ENCODE results near the gene CKAP2. TPM values are rescaled to one million over a fixed set of nuclear protein-coding genes. Genes with fewer than 3 reads are reported as not detected.
A peak's percentile ranks its signal among the peaks of the same experiment; 100 is the strongest.
"Not testable (repeated sequence)": the region's sequence is repeated elsewhere in the genome, so short reads cannot be mapped to it uniquely, and the experiment has no call there.

CKAP2 gene
- total and polyA plus RNA-seq, 2 of the 8 experiments (the other 6 are each of a cell fraction or from before 2014, with no cell fraction given) = 8.3 to 70.7 TPM

DNA sequence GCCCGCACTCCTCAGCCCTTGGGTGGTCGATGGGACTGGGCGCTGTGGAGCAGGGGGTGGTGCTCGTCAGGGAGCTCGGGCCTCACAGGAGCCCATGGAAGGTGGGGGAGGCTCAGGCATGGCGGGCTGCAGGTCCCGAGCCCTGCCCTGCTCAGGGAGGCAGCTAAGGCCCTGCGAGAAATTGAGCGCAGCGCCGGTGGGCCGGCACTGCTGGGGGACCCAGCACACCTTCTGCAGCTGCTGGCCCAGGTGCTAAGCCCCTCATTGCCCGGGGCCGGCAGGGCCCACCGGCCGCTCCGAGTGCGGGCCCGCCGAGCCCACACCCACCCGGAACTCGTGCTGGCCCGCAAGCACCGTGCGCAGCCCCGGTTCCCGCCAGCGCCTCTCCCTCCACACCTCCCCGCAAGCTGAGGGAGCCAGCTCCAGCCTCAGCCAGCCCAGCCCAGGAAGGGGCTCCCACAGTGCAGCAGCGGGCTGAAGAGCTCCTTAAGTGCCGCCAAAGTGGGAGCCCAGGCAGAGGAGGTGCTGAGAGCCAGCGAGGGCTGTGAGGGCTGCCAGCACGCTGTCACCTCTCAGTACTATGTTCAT lies 47.1 kb upstream of the CKAP2 start:
- not testable (repeated sequence) for H4K8ac ChIP-seq (ENCODE audit: extremely low read depth, insufficient read depth, low read length); H3K27ac ChIP-seq (ENCODE audit: low read depth, low read length); H2BK120ac ChIP-seq (replicated peaks; ENCODE audit: low read depth, low read length); H3K23ac ChIP-seq (ENCODE audit: insufficient read length); H4K20me1 ChIP-seq (replicated peaks in 1 of 2; ENCODE audit: control insufficient read depth in 1 of 2, insufficient read depth in 2 of 2, low read length in 2 of 2); H3K79me1 ChIP-seq (ENCODE audit: low read depth, low read length); H3K4me1 ChIP-seq (replicated peaks in 1 of 4; ENCODE audit: control insufficient read depth in 3 of 4, insufficient read depth in 4 of 4, low read length in 3 of 4); H3K9me3 ChIP-seq (ENCODE audit: insufficient read depth in 2 of 2, low read depth in 1 of 2, low read length in 1 of 2); H2BK20ac ChIP-seq (ENCODE audit: low read length); H2BK15ac ChIP-seq (ENCODE audit: low read length); H3K4me2 ChIP-seq (ENCODE audit: insufficient read depth in 1 of 2, low read depth in 2 of 2, low read length in 2 of 2); H3K36me3 ChIP-seq (ENCODE audit: control insufficient read depth in 2 of 4, insufficient read depth in 4 of 4, low read length in 3 of 4); FAIRE-seq; H3K79me2 ChIP-seq (ENCODE audit: control insufficient read depth in 1 of 2, insufficient read depth in 2 of 2, low read length in 2 of 2); H2BK5ac ChIP-seq (ENCODE audit: low read depth, low read length); H2BK12ac ChIP-seq (ENCODE audit: low read depth, low read length); H3K18ac ChIP-seq (ENCODE audit: extremely low read depth, low read length); H4K5ac ChIP-seq (ENCODE audit: insufficient read length, low read depth, low read length); H3K4me3 ChIP-seq (ENCODE audit: extremely low read depth in 1 of 4, insufficient read depth in 2 of 4, low read depth in 3 of 4, low read length in 4 of 4); H4K91ac ChIP-seq (replicated peaks; ENCODE audit: insufficient read length, low read length); H3K4ac ChIP-seq (replicated peaks; ENCODE audit: insufficient read length, low read depth, low read length); H3K14ac ChIP-seq (ENCODE audit: insufficient read length); H3K56ac ChIP-seq (replicated peaks; ENCODE audit: insufficient read length, low read depth, low read length); H2AK5ac ChIP-seq (ENCODE audit: low read depth, low read length); H3K23me2 ChIP-seq (ENCODE audit: low read depth, low read length); H2AFZ ChIP-seq (ENCODE audit: low read length); H3K9ac ChIP-seq (replicated peaks in 1 of 4; ENCODE audit: extremely low read depth in 1 of 4, low read depth in 3 of 4, low read length in 3 of 4)
- ChIA-PET POLR2A (ENCODE audit: partially characterized antibody) (interaction anchor here (1.0 to 1.4 kb wide), 2 partner anchors 9 to 11 kb away, joined by 4 to 5 read pairs; no protein-coding TSS in a partner anchor), CTCF (ENCODE audit: partially characterized antibody) (interaction anchor here (1.0 to 1.1 kb wide), 2 partner anchors 8 to 42 kb away, joined by 3 to 5 read pairs; no protein-coding TSS in a partner anchor)
- WGBS, 2 experiments (ENCODE audit: extremely low coverage in 1 of 2, insufficient coverage in 1 of 2, insufficient read length in 1 of 2, insufficient replicate concordance in 2 of 2, low coverage in 1 of 2, low lambda C conversion rate in 2 of 2, missing lambda C conversion rate in 1 of 2) = 87% methylated on average over 25 of the region's 33 CpGs; no CpG with 5 or more reads in 1 of the 2 experiments
- DNase-seq (ENCODE audit: low read depth in 1 of 2, low spot score in 2 of 2) = peak in 1 of 2 experiments; percentile 51
- peaks cover 3 to 30% (median 16%) of the 10 kb centered on the region in 4 experiments; a peak in 6 of 7 replicates for H3K27me3 ChIP-seq (replicated peaks in 1 of 4; ENCODE audit: control insufficient read depth in 3 of 4, extremely low read depth in 1 of 4, insufficient read depth in 3 of 4, low read length in 3 of 4)

Measured in H1 (cell line).